Measurements from ENCODE around the gene RPTOR. TPM values are rescaled to one million over a fixed set of nuclear protein-coding genes. Genes with fewer than 3 reads are reported as not detected.
A peak's percentile ranks its signal among the peaks of the same experiment; 100 is the strongest.

RPTOR gene
- total RNA-seq, 1 experiment from 2014 or later = 25.1 TPM

DNA sequence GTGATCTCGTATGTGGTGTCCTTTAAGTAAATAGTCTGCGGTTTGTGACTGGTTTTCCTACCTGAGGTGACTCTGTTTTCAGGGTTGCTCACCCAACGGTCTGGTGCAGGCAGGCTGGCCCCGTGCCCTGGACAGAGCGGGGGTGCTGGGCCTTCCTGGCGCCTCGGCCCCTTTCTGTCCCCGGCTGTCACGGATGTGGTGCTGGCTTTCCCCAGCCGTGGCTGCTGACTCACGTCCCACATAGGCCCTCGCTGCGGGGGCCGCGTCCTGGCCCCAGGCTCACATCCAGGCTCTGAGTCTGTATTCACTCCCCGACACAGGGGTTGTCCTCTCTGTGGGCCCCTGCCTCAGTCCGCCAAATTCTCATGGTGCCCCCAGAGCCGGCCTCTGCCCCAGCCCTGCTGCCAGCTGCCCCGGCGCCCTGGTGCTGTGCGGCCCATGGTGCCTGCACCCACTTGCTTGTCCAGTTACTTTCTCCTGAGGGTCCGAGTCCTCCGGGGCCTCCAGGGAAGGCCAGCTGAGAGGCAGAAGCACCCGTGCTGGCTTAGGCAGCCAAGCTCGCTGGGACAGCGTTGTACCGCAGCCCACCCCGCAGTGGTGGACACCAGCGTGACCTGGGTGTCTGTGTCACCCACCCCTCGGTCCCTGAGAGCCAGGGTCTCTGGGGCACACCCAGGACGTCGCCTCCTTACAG, 452.9 kb downstream of the RPTOR start:
- no peaks in the 10 kb centered on the region for H3K79me1 ChIP-seq (ENCODE audit: insufficient read depth, low read depth, low read length, poor library complexity, severe bottlenecking)
- H3K4me3 Mint-ChIP-seq = no peak overlapping the region
- H3K27ac Mint-ChIP-seq = no peak overlapping the region
- H2BK20ac ChIP-seq (ENCODE audit: low read depth, low read length, poor library complexity, severe bottlenecking) = no peak overlapping the region
- no peak overlapping the region for H3K56ac ChIP-seq (ENCODE audit: insufficient read length, low read depth, low read length)
- H3K18ac ChIP-seq (ENCODE audit: insufficient read length, low read depth, low read length) = no peak overlapping the region
- H3K9me3 Mint-ChIP-seq = no peaks in the 10 kb centered on the region
- H3K36me3 Mint-ChIP-seq (ENCODE audit: insufficient read depth in 1 of 3, low read depth in 3 of 3) = peaks cover 5 to 25% (median 20%) of the 10 kb centered on the region in 3 experiments; a peak in 5 of 7 replicates
- H3T11ph ChIP-seq (ENCODE audit: low read length) = no peak overlapping the region
- H3K79me2 ChIP-seq (ENCODE audit: insufficient read depth, low read length) = no peaks in the 10 kb centered on the region
- DNase-seq = peak; percentile 18
- H2AK5ac ChIP-seq (ENCODE audit: insufficient read length, low read length) = no peak overlapping the region
- WGBS (ENCODE audit: extremely low coverage, insufficient read length, low lambda C conversion rate) = no CpG with 5 or more reads among the region's 32 CpGs
- no peak overlapping the region for H3K4me2 ChIP-seq (ENCODE audit: insufficient read depth, insufficient read length, low read length)
- peaks cover under 1% of the 10 kb centered on the region for H3K23me2 ChIP-seq (ENCODE audit: insufficient read length, low read depth, low read length, poor library complexity, severe bottlenecking)
- no peak overlapping the region for H4K91ac ChIP-seq (ENCODE audit: insufficient read length, low read depth, low read length)
- H3K4ac ChIP-seq (ENCODE audit: low read depth, low read length) = no peak overlapping the region
- H2BK15ac ChIP-seq (ENCODE audit: low read depth, low read length) = no peak overlapping the region
- no peaks in the 10 kb centered on the region for H4K20me1 ChIP-seq (ENCODE audit: control insufficient read depth, insufficient read depth, insufficient read length)
- no peak overlapping the region for H3K27ac ChIP-seq (ENCODE audit: insufficient read length, low read depth, low read length)
- no peak overlapping the region for H3K23ac ChIP-seq (ENCODE audit: insufficient read length, low read depth, low read length)
- H3K9ac ChIP-seq (ENCODE audit: extremely low read depth, insufficient read length, low read length) = no peak overlapping the region
- H3K27me3 ChIP-seq (ENCODE audit: insufficient read depth, low read length) = no peaks in the 10 kb centered on the region; the same call in 1 of the 2 replicates
- no peak overlapping the region for H2BK5ac ChIP-seq (ENCODE audit: insufficient read length, low read length)
- no peak overlapping the region for H2BK120ac ChIP-seq (ENCODE audit: low read depth, low read length, poor library complexity, severe bottlenecking)
- H3K4me1 ChIP-seq (ENCODE audit: insufficient read depth, low read length) = no peaks in the 10 kb centered on the region
- H2BK12ac ChIP-seq (ENCODE audit: insufficient read length, low read depth, low read length) = no peak overlapping the region
- H3K14ac ChIP-seq (ENCODE audit: insufficient read depth, low read length) = no peak overlapping the region
- peaks cover 10 to 11% of the 10 kb centered on the region in 2 experiments for H3K4me1 Mint-ChIP-seq
- no peak overlapping the region for H4K8ac ChIP-seq (replicated peaks; ENCODE audit: insufficient read length, low read depth, low read length)
- TF ChIP-seq, protein P1, sequence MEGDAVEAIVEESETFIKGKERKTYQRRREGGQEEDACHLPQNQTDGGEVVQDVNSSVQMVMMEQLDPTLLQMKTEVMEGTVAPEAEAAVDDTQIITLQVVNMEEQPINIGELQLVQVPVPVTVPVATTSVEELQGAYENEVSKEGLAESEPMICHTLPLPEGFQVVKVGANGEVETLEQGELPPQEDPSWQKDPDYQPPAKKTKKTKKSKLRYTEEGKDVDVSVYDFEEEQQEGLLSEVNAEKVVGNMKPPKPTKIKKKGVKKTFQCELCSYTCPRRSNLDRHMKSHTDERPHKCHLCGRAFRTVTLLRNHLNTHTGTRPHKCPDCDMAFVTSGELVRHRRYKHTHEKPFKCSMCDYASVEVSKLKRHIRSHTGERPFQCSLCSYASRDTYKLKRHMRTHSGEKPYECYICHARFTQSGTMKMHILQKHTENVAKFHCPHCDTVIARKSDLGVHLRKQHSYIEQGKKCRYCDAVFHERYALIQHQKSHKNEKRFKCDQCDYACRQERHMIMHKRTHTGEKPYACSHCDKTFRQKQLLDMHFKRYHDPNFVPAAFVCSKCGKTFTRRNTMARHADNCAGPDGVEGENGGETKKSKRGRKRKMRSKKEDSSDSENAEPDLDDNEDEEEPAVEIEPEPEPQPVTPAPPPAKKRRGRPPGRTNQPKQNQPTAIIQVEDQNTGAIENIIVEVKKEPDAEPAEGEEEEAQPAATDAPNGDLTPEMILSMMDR (conservative IDR thresholded peaks at IDR 0.05) = no peak
- no peak overlapping the region for H4K5ac ChIP-seq (ENCODE audit: insufficient read length, low read depth, low read length)
- H3K27me3 Mint-ChIP-seq (ENCODE audit: low read depth) = peaks cover 21% of the 10 kb centered on the region
- no peaks in the 10 kb centered on the region for H3K9me3 ChIP-seq (ENCODE audit: control insufficient read depth, low read depth, low read length)
- H2AFZ ChIP-seq (ENCODE audit: low read length) = no peak overlapping the region

Measured in H9 (cell line).